Fibroblast of skin of right biceps (primary cell): ENCODE data around the gene OR8U1.
"Not testable (repeated sequence)": the region's sequence is repeated elsewhere in the genome, so short reads cannot be mapped to it uniquely, and the experiment has no call there.

ENCODE experiments used
- DNase-seq: peaks from one replicate; pipeline ENCODE4 v3.0.0-alpha.2; 2013

Gene OR8U1

GRCh38 chr11:56375324-56375723, at the start of gene OR8U1:
Gene OR8U1 (plus strand): TSS chr11:56375624. CDS start chr11:56375624, 0 bp downstream.
- DNase-seq: no peak

GRCh38 chr11:56331861-56332491, 43.4 kb upstream of the OR8U1 start:
- DNase-seq: no peak

- DNase-seq: no peak
Measured at GRCh38 chr11:56333156-56333555, 42.3 kb upstream of the OR8U1 start.

GRCh38 chr11:56340289-56340688, 35.1 kb upstream of the OR8U1 start:
- no peak for DNase-seq

GRCh38 chr11:56345739-56346138, 29.7 kb upstream of the OR8U1 start, which contains the start of gene OR8K1:
Gene OR8K1 (plus strand): TSS chr11:56346039. CDS start chr11:56346039, 0 bp downstream.
- no peak for DNase-seq

- DNase-seq: no peak
Measured at GRCh38 chr11:56353991-56354390, 21.4 kb upstream of the OR8U1 start, which contains the start of gene OR8J1. Gene OR8J1 (plus strand): TSS chr11:56354291. CDS start chr11:56360247, 5,956 bp downstream.

- no peak for DNase-seq
Measured at GRCh38 chr11:56380120-56380519, 4.7 kb downstream of the OR8U1 start.

GRCh38 chr11:56394381-56394780, 19.0 kb downstream of the OR8U1 start:
- no peak for DNase-seq

GRCh38 chr11:56396047-56396446, 20.6 kb downstream of the OR8U1 start:
- no peak for DNase-seq

GRCh38 chr11:56401858-56402461, 26.5 kb downstream of the OR8U1 start:
- DNase-seq: not testable (repeated sequence)

GRCh38 chr11:56404393-56404792, 29.0 kb downstream of the OR8U1 start:
- DNase-seq: no peak

GRCh38 chr11:56410801-56411200, 35.4 kb downstream of the OR8U1 start:
- DNase-seq: no peak

GRCh38 chr11:56412396-56412795, 37.0 kb downstream of the OR8U1 start, which contains the start of gene OR5AL1:
Gene OR5AL1 (plus strand): TSS chr11:56412696.
- no peak for DNase-seq
